ENCODE data around the gene RPTOR. TPM values are rescaled to one million over a fixed set of nuclear protein-coding genes. Genes with fewer than 3 reads are reported as not detected.

RPTOR gene
- total RNA-seq, 1 donor from 2014 or later, result 21.8 TPM

DNA sequence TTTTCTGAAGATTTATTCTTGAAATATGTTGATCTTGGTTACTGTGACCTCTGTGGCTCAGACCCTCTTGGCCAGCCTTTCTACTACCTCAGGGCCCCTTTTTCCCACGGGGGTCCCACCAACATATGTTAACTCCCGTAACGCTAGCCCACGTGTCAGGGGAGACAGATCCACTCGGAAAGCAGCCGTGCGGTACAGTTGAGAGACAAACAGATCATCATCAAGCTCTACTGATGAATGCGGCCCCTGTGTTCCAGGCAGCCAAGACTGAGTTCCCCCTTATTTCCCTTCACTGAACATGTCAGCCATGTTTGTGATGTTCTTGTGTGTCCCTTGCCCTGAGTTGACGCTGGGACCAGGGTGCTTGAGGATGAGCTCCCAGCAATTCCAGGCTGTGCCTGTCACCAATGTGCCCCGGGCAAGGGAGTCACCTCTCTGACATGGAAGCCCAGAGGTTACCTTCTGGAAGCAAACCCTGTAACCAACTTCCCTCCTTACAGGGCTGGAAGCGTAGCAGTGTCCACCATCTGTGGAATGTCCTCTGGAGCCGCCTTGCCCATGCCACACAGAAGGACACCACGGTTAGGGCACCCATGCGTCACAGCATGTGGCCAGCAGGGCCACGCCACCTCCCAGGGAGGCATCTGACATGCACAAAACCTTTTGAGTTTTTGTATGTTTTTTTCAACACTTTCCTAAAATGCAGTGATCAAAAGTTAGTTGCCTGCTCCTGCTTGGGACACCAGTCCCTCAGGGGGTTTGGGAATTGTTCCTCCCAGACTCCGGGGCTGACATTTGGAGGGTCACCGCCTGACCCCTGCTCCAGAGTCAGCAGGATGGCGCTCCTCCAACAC lies 253.3 kb downstream of the RPTOR start:
- Histone ChIP-seq H3K9me3 (replicated peaks) (no peaks in the 10 kb centered on the region), H3K4me3 (no peak overlapping the region), H3K4me1 (peaks cover 16% of the 10 kb centered on the region), H3K27ac (replicated peaks) (no peak overlapping the region), H3K36me3 (no peaks in the 10 kb centered on the region), H3K27me3 (ENCODE audit: low read depth) (no peaks in the 10 kb centered on the region)
- no peak for DNase-seq
- intact Hi-C loops (cut with micrococcal nuclease), result no loop called here
- TF ChIP-seq, protein P1, sequence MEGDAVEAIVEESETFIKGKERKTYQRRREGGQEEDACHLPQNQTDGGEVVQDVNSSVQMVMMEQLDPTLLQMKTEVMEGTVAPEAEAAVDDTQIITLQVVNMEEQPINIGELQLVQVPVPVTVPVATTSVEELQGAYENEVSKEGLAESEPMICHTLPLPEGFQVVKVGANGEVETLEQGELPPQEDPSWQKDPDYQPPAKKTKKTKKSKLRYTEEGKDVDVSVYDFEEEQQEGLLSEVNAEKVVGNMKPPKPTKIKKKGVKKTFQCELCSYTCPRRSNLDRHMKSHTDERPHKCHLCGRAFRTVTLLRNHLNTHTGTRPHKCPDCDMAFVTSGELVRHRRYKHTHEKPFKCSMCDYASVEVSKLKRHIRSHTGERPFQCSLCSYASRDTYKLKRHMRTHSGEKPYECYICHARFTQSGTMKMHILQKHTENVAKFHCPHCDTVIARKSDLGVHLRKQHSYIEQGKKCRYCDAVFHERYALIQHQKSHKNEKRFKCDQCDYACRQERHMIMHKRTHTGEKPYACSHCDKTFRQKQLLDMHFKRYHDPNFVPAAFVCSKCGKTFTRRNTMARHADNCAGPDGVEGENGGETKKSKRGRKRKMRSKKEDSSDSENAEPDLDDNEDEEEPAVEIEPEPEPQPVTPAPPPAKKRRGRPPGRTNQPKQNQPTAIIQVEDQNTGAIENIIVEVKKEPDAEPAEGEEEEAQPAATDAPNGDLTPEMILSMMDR (IDR thresholded peaks at IDR 0.05; ENCODE audit: borderline replicate concordance), result no peak

DNA sequence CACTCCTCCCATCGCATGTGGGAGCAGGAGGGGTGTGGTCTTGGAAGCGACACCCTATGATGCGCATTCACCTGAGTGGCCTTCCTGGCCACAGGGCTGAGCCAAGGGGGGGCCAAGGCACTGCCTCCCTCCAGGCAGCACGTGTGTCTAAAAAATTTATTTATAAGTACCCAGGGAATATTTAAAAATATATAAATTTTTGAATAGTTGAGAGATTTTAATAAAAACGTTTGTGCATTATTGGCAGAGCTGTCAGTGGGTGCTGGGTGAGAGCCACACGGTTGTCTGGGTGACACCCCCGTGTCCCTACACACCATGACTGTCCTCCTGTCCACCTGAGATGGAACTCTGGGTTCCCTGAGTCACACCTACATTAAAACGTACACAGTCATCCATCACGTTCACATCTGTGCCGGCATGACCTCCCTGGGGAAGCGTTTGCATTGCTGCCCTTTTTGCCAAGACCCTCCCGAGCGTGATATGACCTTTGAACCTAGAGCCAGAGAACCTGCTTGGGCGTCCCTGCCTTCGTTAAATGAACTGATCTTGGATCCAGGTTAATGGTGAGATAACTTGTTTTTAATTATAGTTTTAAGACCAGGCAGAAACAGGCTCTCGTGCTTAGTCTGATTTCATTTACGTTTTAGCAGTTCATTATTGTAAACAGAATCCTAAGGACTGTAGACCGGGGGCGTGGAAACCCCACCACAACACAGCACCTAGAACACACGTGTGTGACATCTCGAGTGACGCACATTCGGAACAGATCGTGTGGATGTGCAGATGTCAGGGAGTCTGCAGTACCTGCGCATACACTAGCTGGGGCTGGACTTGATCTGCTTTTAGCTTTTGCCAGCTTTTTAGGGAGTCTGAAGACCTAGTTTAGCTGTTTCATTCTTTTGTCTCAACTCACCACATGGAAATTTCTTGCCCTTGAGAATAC lies 254.2 kb downstream of the RPTOR start:
- TF ChIP-seq, protein P1 (IDR thresholded peaks at IDR 0.05; ENCODE audit: borderline replicate concordance), result no peak
- H3K27me3 ChIP-seq (ENCODE audit: low read depth), result no peaks in the 10 kb centered on the region
- no peaks in the 10 kb centered on the region for H3K9me3 ChIP-seq (replicated peaks)
- DNase-seq, result no peak
- H3K4me3 ChIP-seq, result no peak overlapping the region
- H3K4me1 ChIP-seq, result peaks cover 16% of the 10 kb centered on the region
- no peak overlapping the region for H3K27ac ChIP-seq (replicated peaks)
- no peaks in the 10 kb centered on the region for H3K36me3 ChIP-seq
- intact Hi-C loops (cut with micrococcal nuclease), result no loop called here

DNA sequence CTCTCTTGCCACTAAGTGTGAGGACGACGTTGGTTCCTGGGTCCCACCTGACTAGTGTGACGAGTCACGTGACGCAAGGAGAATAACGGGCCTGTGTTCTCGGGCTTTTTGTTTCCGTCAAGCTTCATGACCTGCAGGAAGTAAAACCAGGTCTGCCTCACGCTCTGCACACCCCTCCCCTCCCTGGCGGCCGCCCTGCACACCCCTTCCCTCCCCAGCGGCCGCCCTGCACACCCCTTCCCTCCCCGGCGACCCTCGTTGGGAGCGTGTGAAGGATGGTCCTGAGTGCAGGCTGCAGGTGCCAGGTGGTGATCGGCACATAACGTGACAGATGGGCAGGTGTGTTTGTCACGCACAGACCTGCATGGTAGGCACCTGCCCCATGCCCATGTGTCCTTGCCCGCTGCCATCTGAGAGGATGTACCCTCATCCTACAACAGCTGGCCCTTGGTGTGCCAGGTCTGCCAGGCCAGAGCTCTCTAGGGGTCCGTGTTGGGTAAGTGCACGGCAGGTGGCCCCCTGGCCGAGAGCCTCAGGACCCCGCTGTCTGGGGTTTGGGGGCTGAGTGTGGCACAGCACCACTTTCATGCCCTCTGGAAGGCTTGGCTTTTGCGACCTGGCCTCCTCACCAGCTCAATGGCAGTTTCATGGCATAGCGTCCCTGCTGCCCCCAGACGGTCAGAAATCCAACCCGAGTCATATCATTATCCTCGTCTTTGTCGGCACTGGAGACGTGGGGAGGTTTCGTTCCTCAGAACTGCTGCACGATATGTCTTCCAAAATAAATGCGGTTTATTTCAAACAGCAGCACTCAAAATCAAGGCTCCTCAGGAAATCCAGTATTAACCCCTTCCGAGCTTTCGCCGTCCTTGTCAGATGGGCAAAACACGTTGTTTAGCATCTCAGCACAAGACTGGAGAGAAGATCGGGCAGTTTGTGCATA lies 255.2 kb downstream of the RPTOR start:
- TF ChIP-seq, protein P1 (IDR thresholded peaks at IDR 0.05; ENCODE audit: borderline replicate concordance), result no peak
- no peak overlapping the region for H3K27ac ChIP-seq (replicated peaks)
- H3K9me3 ChIP-seq (replicated peaks), result no peaks in the 10 kb centered on the region
- no peaks in the 10 kb centered on the region for H3K27me3 ChIP-seq (ENCODE audit: low read depth)
- peaks cover 16% of the 10 kb centered on the region for H3K4me1 ChIP-seq
- no peaks in the 10 kb centered on the region for H3K36me3 ChIP-seq
- intact Hi-C loops (cut with micrococcal nuclease), result no loop called here
- no peak overlapping the region for H3K4me3 ChIP-seq
- no peak for DNase-seq

DNA sequence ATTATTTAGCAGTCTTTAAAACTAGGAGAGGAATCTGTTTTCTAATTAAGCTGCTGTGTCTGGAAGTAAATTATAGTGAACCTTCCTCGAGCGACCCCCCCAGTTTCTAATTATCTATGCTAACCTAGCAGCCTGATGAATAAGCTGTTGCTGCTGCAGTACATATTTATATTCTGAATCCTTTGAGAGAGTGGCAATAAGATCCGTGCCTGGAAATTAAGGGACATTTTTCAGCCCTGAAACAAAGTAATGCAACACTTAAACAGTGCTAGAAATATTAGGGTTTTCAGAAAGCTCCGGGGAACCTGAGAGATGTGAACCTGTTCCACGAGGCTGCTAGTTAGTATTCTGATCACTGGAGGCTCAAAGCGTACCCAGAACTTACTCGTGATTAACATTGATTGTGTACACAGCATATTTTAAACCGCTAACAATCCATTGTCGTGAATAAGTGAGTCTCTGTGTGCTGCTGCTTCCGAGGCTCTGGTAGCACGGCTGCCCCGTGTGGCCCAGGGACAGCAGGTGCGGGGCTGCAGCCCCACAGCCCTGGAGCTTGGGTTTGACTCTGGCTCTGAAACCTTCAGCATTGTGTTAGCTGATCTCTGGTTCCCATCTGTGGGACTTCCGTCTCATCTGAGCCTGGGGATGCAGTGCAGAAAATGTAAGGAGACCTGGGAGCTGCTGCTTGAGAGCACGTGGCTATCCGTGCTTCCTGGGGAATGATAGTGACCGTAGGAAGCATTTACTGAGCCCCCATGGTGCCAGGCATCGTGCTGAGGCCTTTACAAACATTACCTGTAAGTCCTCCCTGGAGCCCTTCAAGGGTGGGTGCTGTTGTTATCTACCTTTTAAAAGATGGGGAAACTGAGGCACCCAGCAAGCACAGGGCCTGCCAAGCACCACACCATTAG lies 256.1 kb downstream of the RPTOR start:
- intact Hi-C loops (cut with micrococcal nuclease), result no loop called here
- no peaks in the 10 kb centered on the region for H3K36me3 ChIP-seq
- no peaks in the 10 kb centered on the region for H3K9me3 ChIP-seq (replicated peaks)
- no peak overlapping the region for H3K27ac ChIP-seq (replicated peaks)
- no peaks in the 10 kb centered on the region for H3K27me3 ChIP-seq (ENCODE audit: low read depth)
- H3K4me1 ChIP-seq, result peaks cover 11% of the 10 kb centered on the region
- no peak overlapping the region for H3K4me3 ChIP-seq
- DNase-seq, result no peak
- TF ChIP-seq, protein P1 (IDR thresholded peaks at IDR 0.05; ENCODE audit: borderline replicate concordance), result no peak
